Neuronal stem cell (in vitro differentiated cells): ENCODE measurements around the gene SARS1.

Source experiments
- DNase-seq: peaks from one replicate; pipeline ENCODE4 v3.0.0-alpha.2; 2013; ENCODE audit warnings: low spot score
- H2AFZ ChIP-seq: one replicate; pipeline ENCODE4 v1.6.1; 2013; ENCODE audit warnings: mild to moderate bottlenecking, low read length, inconsistent platforms
- H2AK5ac ChIP-seq: 2 replicates; pipeline ENCODE4 v1.6.1; 2013; ENCODE audit warnings: low read depth, mild to moderate bottlenecking, inconsistent platforms, low read length, moderate library complexity, mixed read lengths
- H2BK120ac ChIP-seq: 2 replicates; pipeline ENCODE4 v1.6.1; 2013; ENCODE audit warnings: low read depth, mild to moderate bottlenecking, inconsistent platforms, low read length, moderate library complexity, mixed read lengths
- H2BK12ac ChIP-seq: one replicate; pipeline ENCODE4 v1.6.1; 2013; ENCODE audit warnings: low read length, inconsistent platforms
- H2BK15ac ChIP-seq: 2 replicates; pipeline ENCODE4 v1.6.1; 2013; ENCODE audit warnings: mild to moderate bottlenecking, low read length, inconsistent platforms, mixed read lengths
- H2BK5ac ChIP-seq: one replicate; pipeline ENCODE4 v1.6.1; 2013; ENCODE audit warnings: inconsistent platforms, mild to moderate bottlenecking, low read length, moderate library complexity
- H3K14ac ChIP-seq: one replicate; pipeline ENCODE4 v1.6.1; 2013; ENCODE audit warnings: low read length, inconsistent platforms
- H3K18ac ChIP-seq: 2 replicates; pipeline ENCODE4 v1.6.1; 2013; ENCODE audit warnings: low read length, inconsistent platforms
- H3K23ac ChIP-seq: 2 replicates; pipeline ENCODE4 v1.6.1; 2013; ENCODE audit warnings: low read depth, mild to moderate bottlenecking, mixed read lengths, low read length, inconsistent platforms; ENCODE audit not compliant: poor library complexity
- H3K27ac ChIP-seq: replicated peaks from 3 replicates; pipeline ENCODE4 v1.5.1; 2013; ENCODE audit warnings: low read length, inconsistent platforms
- H3K27me3 ChIP-seq, 3 experiments: 2 replicates each; pipeline ENCODE4 v1.6.1; 2013; ENCODE audit warnings: low read length in 3 of 3, mild to moderate bottlenecking in 2 of 3, inconsistent platforms in 1 of 3, low read depth in 1 of 3, mixed read lengths in 1 of 3, moderate library complexity in 1 of 3; ENCODE audit not compliant: control insufficient read depth in 3 of 3, insufficient read depth in 3 of 3
- H3K36me3 ChIP-seq, 2 donors: replicated peaks in 1 of 2; 2 replicates each; pipeline ENCODE4 v1.6.1; 2013; ENCODE audit warnings: low read length in 2 of 2; ENCODE audit not compliant: control insufficient read depth in 2 of 2, insufficient read depth in 2 of 2
- H3K4ac ChIP-seq: 2 replicates; pipeline ENCODE4 v1.6.1; 2013; ENCODE audit warnings: inconsistent platforms, mild to moderate bottlenecking, low read length, moderate library complexity
- H3K4me1 ChIP-seq, 2 donors: 1 replicate in 1 of 2; 2 replicates in 1 of 2; pipeline ENCODE4 v1.6.1; 2013; ENCODE audit warnings: low read length in 2 of 2, low read depth in 1 of 2; ENCODE audit not compliant: control insufficient read depth in 2 of 2, insufficient read depth in 1 of 2
- H3K4me2 ChIP-seq: one replicate; pipeline ENCODE4 v1.6.1; 2013; ENCODE audit warnings: mild to moderate bottlenecking, low read length, inconsistent platforms; ENCODE audit not compliant: insufficient read depth, poor library complexity, severe bottlenecking
- H3K4me3 ChIP-seq, 2 donors: 2 replicates each; pipeline ENCODE4 v1.5.1; 2013; ENCODE audit warnings: low read length in 2 of 2, mild to moderate bottlenecking in 2 of 2, inconsistent platforms in 1 of 2, moderate library complexity in 1 of 2
- H3K79me1 ChIP-seq: one replicate; pipeline ENCODE4 v1.6.1; 2013; ENCODE audit warnings: low read depth, mild to moderate bottlenecking, inconsistent platforms, low read length, moderate library complexity
- H3K9ac ChIP-seq: one replicate; pipeline ENCODE4 v1.6.1; 2013; ENCODE audit warnings: mild to moderate bottlenecking, low read depth, low read length, inconsistent platforms; ENCODE audit not compliant: poor library complexity
- H3K9me3 ChIP-seq, 2 donors: replicated peaks in 1 of 2; 2 replicates each; pipeline versions ENCODE3 to v1.6.1; 2013; ENCODE audit warnings: low read length in 2 of 2, mild to moderate bottlenecking in 2 of 2, inconsistent platforms in 1 of 2, low read depth in 1 of 2, mixed read lengths in 1 of 2, moderate library complexity in 1 of 2; ENCODE audit not compliant: control insufficient read depth in 2 of 2, insufficient read depth in 1 of 2
- H4K8ac ChIP-seq: one replicate; pipeline ENCODE4 v1.6.1; 2013; ENCODE audit warnings: low read depth, mild to moderate bottlenecking, inconsistent platforms, low read length, moderate library complexity
- H4K91ac ChIP-seq: one replicate; pipeline ENCODE4 v1.6.1; 2013; ENCODE audit warnings: low read length, low read depth, mild to moderate bottlenecking, inconsistent platforms; ENCODE audit not compliant: poor library complexity
- WGBS, 2 donors: extraction: QIAGEN DNeasy Blood & Tissue Kit; methylation state at CpG; one replicate each; pipeline ENCODE4 v1.1.7; 2013; ENCODE audit warnings: missing lambda C conversion rate in 2 of 2, mixed read lengths in 1 of 2; ENCODE audit not compliant: insufficient read length in 2 of 2, insufficient replicate concordance in 1 of 2; ENCODE audit errors: extremely low coverage in 2 of 2; 5-methylcytosine and 5-hydroxymethylcytosine counted together

SARS1 gene

DNA sequence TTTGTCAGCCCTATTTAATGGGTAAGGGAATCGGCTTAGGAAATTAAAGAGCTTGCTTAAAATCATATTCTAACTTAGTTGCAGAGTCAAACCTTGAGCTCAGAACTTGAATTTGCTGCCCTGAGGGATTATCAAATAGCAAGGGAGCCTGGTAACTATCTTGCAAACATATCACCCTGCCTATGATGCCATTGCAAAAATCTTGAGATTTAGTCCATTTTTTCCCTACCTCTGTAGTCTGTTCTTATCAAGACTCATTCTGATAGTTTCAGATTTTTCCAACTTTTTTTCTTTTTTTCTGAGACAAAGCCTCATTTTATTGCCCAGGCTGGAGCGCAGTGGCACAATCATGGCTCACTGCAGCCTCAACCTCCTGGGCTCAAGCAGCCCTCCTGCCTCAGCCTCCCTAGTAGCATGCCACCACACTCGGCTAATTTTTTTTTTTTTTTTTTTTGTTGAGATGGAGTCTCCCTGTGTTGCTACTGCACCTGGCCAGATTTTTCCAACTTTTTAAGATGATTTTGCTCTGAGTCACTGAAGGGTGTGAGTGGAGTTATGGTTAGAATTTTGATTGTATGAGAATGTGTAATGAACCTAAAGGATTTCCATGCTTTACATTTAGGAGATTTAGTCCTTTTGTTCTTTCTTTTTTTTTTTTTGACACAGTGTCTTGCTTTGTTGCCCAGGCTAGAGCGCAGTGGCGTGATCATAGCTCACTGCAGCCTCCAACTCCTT, 12.2 kb downstream of the SARS1 start:
- no peak overlapping the region for H3K9ac ChIP-seq
- H3K27ac ChIP-seq = no peak overlapping the region
- H2BK15ac ChIP-seq = no peak overlapping the region
- peaks cover 0 to 78% of the 10 kb centered on the region in 2 donors for H3K36me3 ChIP-seq
- no peak overlapping the region for H3K23ac ChIP-seq
- H2AFZ ChIP-seq = no peak overlapping the region
- no peak overlapping the region for H3K4me3 ChIP-seq
- DNase-seq = no peak
- H3K4ac ChIP-seq = no peak overlapping the region
- H2BK120ac ChIP-seq = no peak overlapping the region
- H4K91ac ChIP-seq = no peak overlapping the region
- peaks cover 16 to 35% of the 10 kb centered on the region in 2 donors for H3K4me1 ChIP-seq
- no peak overlapping the region for H3K18ac ChIP-seq
- H2BK5ac ChIP-seq = no peak overlapping the region
- H2BK12ac ChIP-seq = no peak overlapping the region
- WGBS, 2 donors = no CpG with 5 or more reads among the region's 5 CpGs
- no peaks in the 10 kb centered on the region for H3K27me3 ChIP-seq
- H3K9me3 ChIP-seq = peaks cover 0 to 15% of the 10 kb centered on the region in 2 donors
- no peak overlapping the region for H3K14ac ChIP-seq
- H3K4me2 ChIP-seq = no peak overlapping the region
- H4K8ac ChIP-seq = no peak overlapping the region
- no peak overlapping the region for H2AK5ac ChIP-seq
- no peaks in the 10 kb centered on the region for H3K79me1 ChIP-seq

- no CpG with 5 or more reads among the region's 3 CpGs for WGBS, 2 donors
- no peak overlapping the region for H2BK120ac ChIP-seq
- peaks cover 0 to 10% of the 10 kb centered on the region in 2 donors for H3K9me3 ChIP-seq
- H3K4me2 ChIP-seq = no peak overlapping the region
- H3K27me3 ChIP-seq = no peaks in the 10 kb centered on the region
- no peak for DNase-seq
- no peak overlapping the region for H3K4me3 ChIP-seq
- H3K4me1 ChIP-seq = peaks cover 25 to 35% of the 10 kb centered on the region in 2 donors
- H2AK5ac ChIP-seq = no peak overlapping the region
- no peak overlapping the region for H2AFZ ChIP-seq
- H2BK5ac ChIP-seq = no peak overlapping the region
- H3K18ac ChIP-seq = no peak overlapping the region
- H2BK15ac ChIP-seq = no peak overlapping the region
- no peak overlapping the region for H3K9ac ChIP-seq
- H2BK12ac ChIP-seq = no peak overlapping the region
- peaks cover 9 to 81% of the 10 kb centered on the region in 2 donors for H3K36me3 ChIP-seq
- H3K4ac ChIP-seq = no peak overlapping the region
- no peak overlapping the region for H3K23ac ChIP-seq
- H3K14ac ChIP-seq = no peak overlapping the region
- no peak overlapping the region for H4K8ac ChIP-seq
- H3K79me1 ChIP-seq = no peaks in the 10 kb centered on the region
- no peak overlapping the region for H4K91ac ChIP-seq
- H3K27ac ChIP-seq = peak overlapping the region; percentile 24
Measured at GRCh38 chr1:109228167-109228566, 14.4 kb downstream of the SARS1 start.

GRCh38 chr1:109229531-109230127, 15.9 kb downstream of the SARS1 start:
- H2BK5ac ChIP-seq = no peak overlapping the region
- no peak overlapping the region for H2AFZ ChIP-seq
- no peak overlapping the region for H2BK15ac ChIP-seq
- H3K79me1 ChIP-seq = no peaks in the 10 kb centered on the region
- no peak overlapping the region for H3K4me3 ChIP-seq
- peak overlapping the region; percentile 39 for H3K4me2 ChIP-seq
- H3K4me1 ChIP-seq = peaks cover 25 to 35% of the 10 kb centered on the region in 2 donors
- no peak overlapping the region for H3K23ac ChIP-seq
- H2BK120ac ChIP-seq = peak overlapping the region; percentile 12
- H2BK12ac ChIP-seq = no peak overlapping the region
- no peak overlapping the region for H3K4ac ChIP-seq
- peak overlapping the region; percentile 94 for H3K27ac ChIP-seq
- H4K8ac ChIP-seq = no peak overlapping the region
- no peak overlapping the region for H2AK5ac ChIP-seq
- no CpG with 5 or more reads among the region's 13 CpGs for WGBS, 2 donors
- no peak overlapping the region for H3K14ac ChIP-seq
- peaks cover 13 to 81% of the 10 kb centered on the region in 2 donors for H3K36me3 ChIP-seq
- no peak overlapping the region for H3K9ac ChIP-seq
- H4K91ac ChIP-seq = no peak overlapping the region
- DNase-seq = peak; percentile 94
- no peaks in the 10 kb centered on the region for H3K27me3 ChIP-seq
- peak overlapping the region; percentile 29 for H3K18ac ChIP-seq
- peaks cover 0 to 10% of the 10 kb centered on the region in 2 donors for H3K9me3 ChIP-seq

GRCh38 chr1:109231066-109231465, 17.3 kb downstream of the SARS1 start:
- peaks cover 23 to 88% of the 10 kb centered on the region in 2 donors for H3K36me3 ChIP-seq
- no peak overlapping the region for H3K23ac ChIP-seq
- H2BK15ac ChIP-seq = no peak overlapping the region
- no peak overlapping the region for H4K91ac ChIP-seq
- no CpG with 5 or more reads among the region's 3 CpGs for WGBS, 2 donors
- H3K4me3 ChIP-seq = no peak overlapping the region
- no peaks in the 10 kb centered on the region for H3K27me3 ChIP-seq
- H3K4ac ChIP-seq = no peak overlapping the region
- H2AFZ ChIP-seq = no peak overlapping the region
- peak overlapping the region; percentile 11 for H2BK5ac ChIP-seq
- H2AK5ac ChIP-seq = no peak overlapping the region
- DNase-seq = no peak
- H3K4me2 ChIP-seq = no peak overlapping the region
- no peak overlapping the region for H2BK12ac ChIP-seq
- H3K9ac ChIP-seq = no peak overlapping the region
- no peak overlapping the region for H3K14ac ChIP-seq
- H2BK120ac ChIP-seq = no peak overlapping the region
- H4K8ac ChIP-seq = no peak overlapping the region
- peak overlapping the region; percentile 65 for H3K27ac ChIP-seq
- no peak overlapping the region for H3K18ac ChIP-seq
- peaks cover 25 to 28% of the 10 kb centered on the region in 2 donors for H3K4me1 ChIP-seq
- peaks cover 0 to 10% of the 10 kb centered on the region in 2 donors for H3K9me3 ChIP-seq
- H3K79me1 ChIP-seq = no peaks in the 10 kb centered on the region
